GM21515 (cell line): ENCODE data around the gene ANKRD24.
"Not testable (repeated sequence)": the region's sequence is repeated elsewhere in the genome, so short reads cannot be mapped to it uniquely, and the experiment has no call there.

Experiments used
- ATAC-seq: cut with Tn5 transposase; IDR thresholded peaks from one replicate; pipeline ENCODE4 v1.9.1; 2021; ENCODE audit not compliant: unreplicated experiment

ANKRD24 gene

DNA sequence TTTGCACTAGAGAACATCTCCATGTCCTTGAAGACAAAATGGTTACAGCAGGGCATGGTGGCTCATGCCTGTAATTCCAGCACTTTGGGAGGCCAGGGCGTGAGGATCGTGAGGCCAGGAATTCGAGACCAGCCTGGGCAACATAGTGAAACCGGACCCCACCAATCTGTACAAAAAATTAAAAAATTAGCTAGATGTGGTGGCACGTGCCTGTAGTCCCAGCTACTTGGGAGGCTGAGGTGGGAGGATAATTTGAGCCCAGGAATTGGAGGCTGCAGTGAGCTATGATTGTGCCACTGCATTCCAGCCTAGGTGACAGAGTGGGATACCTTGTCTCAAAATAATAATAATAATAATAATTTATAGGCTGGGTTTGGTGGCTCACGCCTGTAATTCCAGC is 47.7 kb downstream of the ANKRD24 start:
- not testable (repeated sequence) for ATAC-seq

DNA sequence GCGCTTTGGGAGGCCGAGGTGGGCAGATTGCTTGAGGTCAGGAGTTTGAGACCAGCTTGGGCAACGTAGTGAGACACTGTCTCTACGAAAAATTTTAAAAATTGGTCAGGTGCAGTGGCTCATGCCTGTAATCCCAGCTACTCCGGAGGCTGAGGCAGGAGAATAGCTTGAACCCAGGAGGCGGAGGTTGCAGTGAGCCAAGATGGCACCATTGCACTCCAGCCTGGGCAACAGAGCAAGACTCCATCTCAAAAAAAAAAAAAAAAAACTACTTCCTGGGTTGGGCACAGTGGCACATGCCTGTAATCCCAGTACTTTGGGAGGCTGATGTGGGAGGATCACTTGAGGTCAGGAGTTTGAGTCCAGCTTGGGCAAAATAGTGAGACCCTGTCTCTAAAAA is 49.0 kb downstream of the ANKRD24 start:
- not testable (repeated sequence) for ATAC-seq

DNA sequence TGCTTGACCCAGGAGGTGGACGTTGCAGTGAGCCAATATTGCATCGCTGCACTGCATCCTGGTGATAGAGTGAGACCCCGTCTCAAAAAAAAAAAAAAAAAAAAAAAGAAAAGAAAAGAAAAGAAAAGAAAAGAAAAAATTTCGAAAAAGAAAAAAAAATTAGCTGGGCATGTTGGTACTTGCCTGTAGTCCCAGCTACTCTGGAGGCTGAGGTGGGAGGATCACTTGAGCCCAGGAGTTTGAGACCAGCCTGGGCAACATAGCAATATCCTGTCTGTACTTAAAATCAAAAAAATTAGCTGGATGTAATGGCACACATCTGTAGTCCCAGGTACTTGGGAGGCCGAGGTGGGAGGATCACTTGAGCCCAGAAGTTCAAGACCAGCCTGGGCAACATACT is 49.6 kb downstream of the ANKRD24 start:
- ATAC-seq: not testable (repeated sequence)

DNA sequence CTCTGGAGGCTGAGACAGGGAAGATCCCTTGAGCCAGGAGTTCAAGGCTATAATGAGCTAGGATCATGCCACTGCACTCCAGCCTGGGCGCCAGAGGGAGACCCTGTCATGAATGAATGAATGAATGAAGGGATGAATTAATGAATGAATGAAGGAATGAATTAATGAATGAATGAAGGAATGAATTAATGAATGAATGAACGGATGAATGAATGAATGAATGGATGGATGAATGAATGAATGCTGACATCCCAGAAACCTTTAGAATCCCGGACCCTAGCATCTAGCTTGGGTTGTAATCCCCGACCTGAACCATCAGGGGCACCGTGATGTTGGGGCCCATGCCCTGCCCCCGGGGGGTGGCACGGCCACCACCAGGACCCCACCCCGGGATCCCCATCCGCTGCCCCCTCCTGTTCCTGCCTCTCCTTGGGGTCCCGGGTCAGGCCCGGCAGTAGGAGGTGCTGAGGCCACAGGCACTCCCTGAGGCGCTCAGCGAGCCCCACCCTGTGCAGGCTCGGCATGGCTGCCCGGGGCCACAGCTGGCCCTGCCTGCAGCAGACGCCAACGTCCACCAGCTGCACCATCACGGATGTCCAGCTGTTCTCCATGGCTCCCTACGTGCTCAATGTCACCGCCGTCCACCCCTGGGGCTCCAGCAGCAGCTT is 50.3 kb downstream of the ANKRD24 start:
- no peak for ATAC-seq

DNA sequence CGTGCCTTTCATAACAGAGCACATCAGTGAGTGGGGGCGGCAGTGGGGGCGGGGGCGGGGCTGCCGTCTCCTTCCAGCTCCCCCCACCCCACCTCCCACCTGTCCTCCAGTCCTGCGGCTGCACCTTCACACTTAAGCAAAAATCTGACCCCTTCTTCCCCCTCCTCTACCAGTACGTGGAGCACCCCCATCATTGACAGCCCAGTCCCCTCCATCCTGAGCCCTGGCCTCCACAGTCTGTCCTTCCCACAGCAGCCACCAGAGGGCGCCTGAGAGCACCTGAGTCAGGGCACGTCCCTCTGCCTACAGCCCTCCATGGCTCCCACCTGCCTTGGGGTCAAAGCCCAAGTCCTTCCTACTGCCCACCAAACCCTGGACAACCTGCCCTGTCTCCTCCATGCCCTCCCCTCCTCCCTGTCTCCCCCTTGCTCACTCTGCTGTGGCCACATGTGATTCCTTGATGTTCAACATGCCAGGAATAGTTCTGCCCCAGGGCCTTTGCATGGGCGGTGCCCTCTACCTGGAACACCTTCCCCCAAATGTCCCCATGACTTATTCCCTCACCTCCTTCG is 50.9 kb downstream of the ANKRD24 start:
- no peak for ATAC-seq

DNA sequence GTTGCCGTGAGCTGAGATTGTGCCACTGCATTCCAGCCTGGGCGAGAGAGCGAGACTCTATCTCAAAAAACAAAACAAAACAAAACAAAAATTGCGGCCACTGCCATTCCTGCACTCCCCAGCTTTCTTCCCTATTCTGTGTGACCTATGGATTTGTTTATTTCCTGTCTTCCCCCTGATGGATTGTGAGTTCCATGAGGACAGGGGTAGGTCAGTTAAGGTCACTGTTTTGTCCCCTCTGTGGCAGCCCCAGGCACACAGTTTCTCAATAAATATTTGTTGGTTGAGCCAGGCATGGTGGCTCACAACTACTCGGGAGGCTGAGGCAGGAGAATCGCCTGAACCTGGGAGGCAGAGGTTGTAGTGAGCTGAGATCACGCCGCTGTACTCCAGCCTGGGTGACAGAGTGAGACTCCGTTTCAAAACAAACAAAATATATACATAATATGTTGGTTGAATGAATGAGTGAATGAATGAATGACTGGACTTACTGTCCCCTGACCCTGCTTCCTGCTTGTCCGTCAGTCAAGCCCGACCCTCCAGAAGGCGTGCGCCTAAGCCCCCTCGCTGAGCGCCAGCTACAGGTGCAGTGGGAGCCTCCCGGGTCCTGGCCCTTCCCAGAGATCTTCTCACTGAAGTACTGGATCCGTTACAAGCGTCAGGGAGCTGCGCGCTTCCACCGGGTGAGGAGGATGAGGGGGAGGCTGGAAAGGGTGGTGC is 51.8 kb downstream of the ANKRD24 start:
- no peak for ATAC-seq

DNA sequence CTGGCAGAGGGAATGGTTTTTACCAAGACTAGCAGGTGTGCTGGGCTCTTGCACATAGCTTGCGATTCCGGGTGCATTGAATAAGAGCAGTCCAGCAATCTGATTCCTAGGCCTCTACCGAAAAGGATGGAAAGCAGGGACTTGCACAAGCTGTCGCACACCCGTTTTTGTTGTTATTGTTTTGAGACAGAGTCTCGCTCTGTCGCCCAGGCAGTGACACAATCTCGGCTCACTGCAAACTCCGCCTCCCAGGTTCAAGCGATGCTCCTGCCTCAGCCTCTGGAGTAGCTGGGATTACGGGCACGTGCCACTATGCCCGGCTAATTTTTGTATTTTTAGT is 52.3 kb downstream of the ANKRD24 start:
- ATAC-seq: no peak

DNA sequence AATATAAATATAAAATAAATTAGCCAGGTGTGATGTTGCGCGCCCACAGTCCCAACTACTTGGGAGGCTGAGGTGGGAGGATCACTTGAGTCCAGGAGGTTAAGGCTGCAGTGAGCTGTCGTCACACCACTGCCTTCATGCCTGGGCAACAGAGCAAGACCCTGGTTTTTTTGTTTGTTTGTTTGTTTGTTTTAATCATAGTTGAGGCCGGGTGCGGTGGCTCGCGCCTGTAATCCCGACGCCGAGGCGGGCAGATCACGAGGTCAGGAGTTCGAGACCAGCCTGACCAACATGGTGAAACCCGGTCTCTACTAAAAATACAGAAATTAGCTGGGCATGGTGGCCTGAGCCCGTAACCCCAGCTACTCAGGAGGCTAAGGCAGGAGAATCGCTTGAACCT is 55.0 kb downstream of the ANKRD24 start:
- ATAC-seq: not testable (repeated sequence)

DNA sequence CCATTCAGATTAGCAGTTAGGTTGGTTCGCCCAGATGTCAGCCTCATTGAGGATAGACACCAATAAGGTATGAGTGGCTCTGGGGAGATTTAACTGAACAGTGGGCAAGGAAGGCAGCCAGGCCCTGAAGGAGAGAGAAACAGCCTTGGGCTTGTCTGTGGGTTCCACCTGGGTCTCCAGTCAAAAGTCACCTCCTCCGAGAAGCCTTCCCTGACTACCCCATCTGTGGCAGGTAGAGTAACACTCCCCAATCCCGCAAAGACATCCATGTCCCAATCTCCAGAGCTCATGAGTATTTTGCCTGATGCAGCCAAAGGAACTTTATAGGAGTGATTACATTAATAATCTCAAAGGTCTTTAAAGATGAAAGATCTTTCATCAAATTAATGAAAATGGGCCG is 56.3 kb downstream of the ANKRD24 start:
- no peak for ATAC-seq

DNA sequence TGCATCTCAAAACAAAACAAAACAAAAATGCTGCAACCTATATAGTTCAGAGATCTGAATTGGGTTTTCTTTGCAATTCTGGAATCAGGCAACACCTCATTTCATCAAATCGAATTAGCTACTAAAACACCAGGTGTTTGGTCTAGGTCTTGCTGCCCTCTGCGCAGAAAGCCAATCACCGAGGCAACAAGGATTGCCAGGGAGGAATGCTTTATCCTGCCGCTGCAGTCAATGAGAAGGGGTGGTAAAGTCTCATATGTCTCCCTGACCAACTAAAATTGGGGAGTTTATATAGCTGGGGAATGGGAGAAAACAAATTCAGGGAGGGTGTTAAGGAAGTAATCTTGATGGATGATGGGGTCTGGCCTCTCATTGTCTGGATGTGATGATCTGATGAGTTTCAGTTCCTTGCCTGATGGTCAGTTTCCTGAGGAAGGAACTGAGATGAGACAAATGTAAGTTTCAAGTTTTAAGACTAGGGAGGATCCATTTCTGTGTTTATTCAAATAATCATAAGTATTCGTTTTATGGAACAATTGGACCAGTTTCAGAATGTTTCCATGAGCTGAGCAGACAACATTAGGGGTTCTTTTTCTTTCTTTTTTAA is 59.4 kb downstream of the ANKRD24 start:
- no peak for ATAC-seq

DNA sequence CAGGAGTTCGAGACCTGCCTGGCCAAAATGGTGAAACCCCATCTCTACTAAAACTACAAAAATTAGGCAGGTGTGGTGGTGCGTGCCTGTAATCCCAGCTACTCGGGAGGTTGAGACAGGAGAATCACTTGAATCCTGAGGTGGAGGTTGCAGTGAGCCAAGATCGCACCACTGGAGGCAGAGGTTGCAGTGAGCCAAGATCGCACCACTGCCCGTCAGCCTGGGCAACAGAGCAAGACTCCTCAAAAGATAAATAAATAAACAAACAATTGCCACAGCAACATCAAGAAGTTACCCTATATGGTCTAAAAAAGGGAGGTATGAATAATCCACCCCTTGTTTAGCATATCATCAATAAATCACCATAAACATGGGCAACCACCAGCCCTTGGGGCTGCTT is 63.4 kb downstream of the ANKRD24 start:
- ATAC-seq: not testable (repeated sequence)

DNA sequence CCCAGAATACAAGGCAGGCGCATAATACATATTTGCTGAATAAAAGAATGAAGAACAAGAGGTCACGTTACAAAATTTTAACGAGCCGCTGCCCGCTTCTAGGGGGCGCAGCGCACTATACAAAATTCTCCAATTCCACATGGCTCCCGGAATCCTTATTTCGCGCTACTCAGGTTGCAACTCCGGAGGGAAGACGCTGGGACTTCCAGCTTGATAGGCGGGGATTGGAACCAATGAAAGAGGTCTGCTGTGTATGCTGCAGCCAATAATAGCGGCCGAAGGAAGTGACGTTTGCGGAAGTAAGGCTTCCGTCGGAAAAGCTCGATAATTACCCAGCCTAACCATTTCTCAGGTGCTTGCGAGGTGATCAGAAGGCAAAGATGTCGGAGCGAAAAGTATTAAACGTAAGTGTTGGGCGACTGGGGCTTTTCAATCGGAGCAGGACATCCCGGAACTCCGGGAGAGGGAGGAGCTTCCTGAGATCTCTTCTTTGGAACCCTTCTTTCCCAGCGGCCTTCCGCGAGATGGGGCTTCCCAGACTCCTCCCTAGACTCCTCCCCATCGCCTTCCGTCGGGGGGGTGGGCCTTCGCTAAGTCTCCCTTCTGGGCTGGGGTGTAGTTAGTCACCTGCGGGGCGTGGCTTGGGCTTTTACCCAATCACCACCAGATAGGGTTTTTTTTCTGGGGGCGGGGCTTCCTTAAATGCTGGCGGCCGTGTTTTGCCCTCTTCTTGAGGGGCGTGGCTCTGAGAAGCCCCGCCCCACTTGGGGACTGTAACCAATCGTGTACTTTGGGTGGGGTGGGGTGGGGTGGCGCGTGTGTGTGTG is 64.5 kb downstream of the ANKRD24 start, which contains the start of gene YJU2:
Gene YJU2, plus strand, starts transcription at position 314 of the 827 bp plus-strand sequence. Its CDS starts 67 bp downstream, at position 381.
- ATAC-seq: peak; percentile 73

DNA sequence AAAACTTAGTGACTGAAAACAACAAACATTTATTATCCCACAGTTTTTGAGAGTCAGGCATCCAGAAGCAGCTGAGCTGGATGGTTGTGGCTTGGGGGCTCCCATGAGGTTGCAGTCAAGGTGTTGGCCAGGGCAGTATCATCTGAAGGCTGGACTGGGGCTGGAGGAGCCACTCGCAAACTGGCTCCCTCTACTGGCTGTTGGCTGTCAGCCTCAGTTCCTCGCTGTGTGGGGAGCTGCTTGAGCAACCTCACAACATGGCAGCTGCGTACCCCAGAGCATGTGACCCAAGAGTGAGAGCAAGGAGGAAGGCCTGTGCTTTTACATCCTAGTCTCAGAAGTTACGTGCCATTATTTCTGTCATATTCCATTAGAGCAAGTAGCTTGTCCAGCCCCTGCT is 74.1 kb downstream of the ANKRD24 start:
- ATAC-seq: no peak

DNA sequence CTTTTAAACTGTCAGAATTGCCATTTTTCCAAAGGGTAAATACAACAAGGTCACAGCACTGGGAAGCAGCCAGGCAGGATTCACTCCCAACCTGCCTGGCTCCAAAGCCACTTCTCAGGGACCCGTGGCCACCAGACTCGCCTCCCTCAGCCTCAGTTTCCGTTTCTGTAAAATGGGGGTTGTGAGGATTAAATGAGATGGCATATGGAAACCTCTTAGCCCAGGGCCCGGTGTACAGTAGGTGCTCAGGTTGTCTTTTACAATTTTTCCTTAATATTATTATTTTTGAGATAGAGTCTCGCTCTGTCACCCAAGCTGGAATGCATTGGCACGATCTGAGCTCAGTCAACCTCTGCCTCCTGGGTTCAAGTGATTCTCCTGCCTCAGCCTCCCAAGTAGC is 74.5 kb downstream of the ANKRD24 start:
- no peak for ATAC-seq

DNA sequence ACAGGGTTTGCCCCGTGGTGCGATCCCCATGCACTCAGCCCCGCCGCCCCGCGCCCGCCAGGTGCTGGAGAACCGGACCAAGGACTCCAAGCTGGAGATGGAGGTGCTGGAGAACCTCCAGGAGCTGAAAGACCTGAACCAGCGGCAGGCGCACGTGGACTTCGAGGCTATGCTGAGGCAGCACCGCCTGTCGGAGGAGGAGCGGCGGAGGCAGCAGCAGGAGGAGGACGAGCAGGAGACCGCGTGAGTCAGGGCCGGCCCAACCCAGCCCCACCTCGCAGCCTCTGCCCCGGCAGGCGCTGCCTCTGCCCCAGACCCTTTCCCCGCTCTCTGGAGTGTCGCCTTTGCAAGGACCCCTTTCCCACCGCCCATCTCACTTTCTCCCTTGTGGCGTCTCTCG is 75.7 kb downstream of the ANKRD24 start:
- ATAC-seq: no peak

DNA sequence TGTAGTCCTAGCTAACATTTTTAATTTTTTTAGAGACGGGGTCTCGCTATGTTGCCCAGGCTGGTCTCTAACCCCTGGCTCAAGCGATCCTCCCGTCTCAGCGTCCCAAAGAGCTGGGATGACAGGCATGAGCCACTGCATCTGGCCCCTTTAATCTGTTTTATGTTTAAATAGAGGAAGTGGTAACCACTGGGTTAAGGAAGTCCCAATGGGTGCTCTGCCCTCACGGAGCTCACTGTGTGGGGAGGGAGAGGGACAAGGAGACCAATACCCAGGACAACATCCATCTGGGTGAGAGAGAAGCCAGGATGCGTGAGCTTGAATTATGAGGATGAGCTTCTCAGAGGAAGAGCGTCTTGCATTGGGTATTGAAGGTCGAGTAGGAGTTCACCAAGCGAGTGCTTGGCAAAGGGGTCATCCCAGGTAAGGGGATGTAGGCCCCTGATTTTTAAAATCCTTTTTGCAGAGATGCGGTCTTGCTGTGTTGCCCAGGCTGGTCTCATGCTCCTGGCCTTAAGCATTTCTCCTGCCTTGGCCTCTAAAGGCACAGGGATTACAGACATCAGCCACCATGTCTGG is 78.2 kb downstream of the ANKRD24 start:
- no peak for ATAC-seq

DNA sequence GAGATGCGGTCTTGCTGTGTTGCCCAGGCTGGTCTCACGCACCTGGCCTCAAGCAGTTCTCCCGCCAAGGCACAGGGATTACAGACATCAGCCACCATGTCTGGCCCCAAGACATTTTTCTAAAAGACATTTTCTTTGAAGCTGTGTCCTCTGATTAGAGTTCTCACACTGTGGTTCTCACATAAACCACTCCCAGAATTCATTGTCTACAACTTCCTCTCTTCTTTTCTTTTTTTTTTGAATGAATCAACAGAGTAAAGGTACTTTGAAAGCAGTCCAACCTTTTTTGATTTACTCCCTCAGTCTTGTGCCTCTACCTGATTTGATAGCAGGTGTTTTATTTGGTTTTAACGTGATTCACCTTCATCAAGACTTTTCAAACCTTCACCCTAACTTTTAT is 82.3 kb downstream of the ANKRD24 start:
- no peak for ATAC-seq

DNA sequence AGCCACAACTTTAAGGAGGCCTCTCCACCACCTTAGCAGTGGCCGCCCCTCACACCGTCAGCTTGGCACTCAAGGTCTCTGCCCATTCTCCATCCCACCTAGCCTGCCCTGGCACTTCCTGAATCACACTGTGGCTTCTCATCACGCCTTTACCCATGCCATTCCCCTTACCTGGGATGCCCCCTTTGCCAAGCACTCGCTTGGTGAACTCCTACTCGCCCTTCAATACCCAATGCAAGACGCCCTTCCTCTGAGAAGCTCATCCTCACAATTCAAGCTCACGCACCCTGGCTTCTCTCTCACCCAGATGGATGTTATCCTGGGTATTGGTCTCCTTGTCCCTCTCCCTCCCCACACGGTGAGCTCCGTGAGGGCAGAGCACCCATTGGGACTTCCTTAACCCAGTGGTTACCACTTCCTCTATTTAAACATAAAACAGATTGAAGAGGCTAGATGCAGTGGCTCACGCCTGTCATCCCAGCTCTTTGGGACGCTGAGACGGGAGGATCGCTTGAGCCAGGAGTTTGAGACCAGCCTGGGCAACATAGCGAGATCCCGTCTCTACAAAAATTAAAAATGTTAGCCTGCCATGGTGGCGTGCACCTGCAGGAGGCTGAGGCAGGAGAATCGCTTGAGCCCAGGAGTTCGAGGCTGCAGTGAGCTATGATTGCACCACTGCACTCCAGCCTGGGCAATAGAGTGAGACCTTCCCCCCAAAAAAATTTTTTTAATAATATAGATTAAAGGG is 83.9 kb downstream of the ANKRD24 start:
- ATAC-seq: no peak

DNA sequence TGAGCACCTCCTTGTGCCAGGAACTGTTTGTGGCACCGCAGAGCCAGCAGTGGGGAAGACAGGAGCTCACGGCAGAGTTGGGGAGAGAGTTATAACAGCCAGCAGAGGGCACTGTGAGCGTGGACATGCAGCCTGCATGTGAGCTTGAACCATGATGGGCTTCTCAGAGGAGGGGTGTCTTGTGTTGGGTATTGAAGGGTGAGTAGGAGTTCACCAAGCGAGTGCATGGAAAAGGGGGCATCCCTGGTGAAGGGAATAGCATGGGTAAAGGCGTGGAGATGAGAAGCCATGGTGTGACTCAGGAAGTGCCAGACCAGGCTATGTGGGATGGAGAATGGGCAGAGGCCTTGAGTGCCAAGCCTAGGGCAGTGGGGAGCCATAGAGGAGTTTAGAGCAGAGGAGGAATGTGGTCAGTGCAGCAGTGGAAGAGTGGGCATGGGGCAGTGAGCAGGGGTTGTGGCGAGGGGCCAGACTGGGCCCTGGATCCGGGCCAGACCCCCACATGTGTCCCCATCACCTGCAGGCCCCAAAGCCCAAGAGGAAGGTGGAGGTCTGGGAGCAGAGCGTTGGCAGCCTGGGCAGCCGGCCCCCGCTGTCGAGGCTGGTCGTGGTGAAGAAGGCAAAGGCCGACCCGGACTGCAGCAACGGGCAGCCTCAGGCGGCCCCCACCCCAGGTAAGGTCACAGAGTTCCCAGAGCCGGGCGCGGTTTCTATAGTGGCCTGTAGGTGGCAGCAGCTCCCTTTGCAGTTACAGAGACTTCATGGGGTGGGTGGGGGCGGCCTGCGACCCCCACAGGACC is 84.8 kb downstream of the ANKRD24 start:
- ATAC-seq: no peak
